HCEC 1CT (cell line): Measurements from ENCODE around the gene YIPF2.

Experiments
- DNase-seq: peaks from one replicate; pipeline ENCODE4 v3.0.0-alpha.2; 2017

The YIPF2 gene

GRCh38 chr19:10872546-10873107, 55.8 kb downstream of the YIPF2 start:
- no peak for DNase-seq
